Uterus (tissue), 4 donors: Measurements from ENCODE around the gene PRM2. TPM values are rescaled to one million over a fixed set of nuclear protein-coding genes. Genes with fewer than 3 reads are reported as not detected.
A peak's percentile ranks its signal among the peaks of the same experiment; 100 is the strongest.
"Not testable (repeated sequence)": the region's sequence is repeated elsewhere in the genome, so short reads cannot be mapped to it uniquely, and the experiment has no call there.

Experiments
- DNase-seq, 2 donors: peaks; one replicate each; pipeline ENCODE4 v3.0.0-alpha.2; 2019 to 2020
- H3K27ac ChIP-seq, 2 donors: fragments of 200-600 bp; sonication (generic); 1 replicate in 1 of 2; 2 replicates in 1 of 2; pipeline ENCODE4 v1.5.1; 2016 to 2018
- H3K27me3 ChIP-seq, 2 donors: fragments of 200-600 bp; sonication (generic); one replicate each; pipeline ENCODE4 v1.5.1; 2018 to 2019; ENCODE audit warnings: control low read depth in 1 of 2
- H3K36me3 ChIP-seq, 2 donors: fragments of 200-600 bp; sonication (generic); one replicate each; pipeline ENCODE4 v1.5.1; 2019; ENCODE audit warnings: control low read depth in 1 of 2
- H3K4me1 ChIP-seq, 2 donors: fragments of 200-600 bp; sonication (generic); one replicate each; pipeline ENCODE4 v1.5.1; 2018 to 2019; ENCODE audit warnings: control low read depth in 1 of 2
- H3K4me3 ChIP-seq, 2 donors: fragments of 200-600 bp; sonication (generic); 1 replicate in 1 of 2; 2 replicates in 1 of 2; pipeline ENCODE4 v1.5.1; 2018 to 2019; ENCODE audit warnings: mild to moderate bottlenecking in 1 of 2
- H3K9me3 ChIP-seq, 2 donors: fragments of 200-600 bp; sonication (generic); one replicate each; pipeline ENCODE4 v1.5.1; 2019; ENCODE audit warnings: control low read depth in 1 of 2
- POLR2A ChIP-seq, 2 donors: fragments of 450-650 bp; IDR thresholded peaks; one replicate each; pipeline ENCODE4 v1.6.1; 2016; ENCODE audit warnings: antibody characterized with exemption in 2 of 2, mild to moderate bottlenecking in 1 of 2, moderate library complexity in 1 of 2
- intact Hi-C: fragments of 100-400 bp; cut with DNase I; formaldehyde crosslinking; loops from one replicate; pipeline ENCODE4 v1.15.1; 2023; ENCODE audit warnings: low total_unique reads
- total RNA-seq, 4 donors: library from RNA; depleted of rRNA in 3 of 4; stranded (reverse); fragments of >200 nt in 3 of 4; gene quantifications; one replicate each; pipeline versions ENCODE4 v1.1.0 to v1.2.4, GENCODE V29; 2014 to 2023
- TF ChIP-seq, protein P1 (sequence below), 4 experiments: fragments of 200-600 bp in 2 of 4; fragments of 450-650 bp in 2 of 4; sonication (generic) in 2 of 4; IDR thresholded peaks; one replicate each; pipeline ENCODE4 v1.5.1; 2016 to 2019; ENCODE audit warnings: antibody characterized with exemption in 4 of 4, mild to moderate bottlenecking in 2 of 4, moderate library complexity in 1 of 4
- donor health status: DM: yes; HTN: yes; CAD: no.

Gene PRM2
- total RNA-seq, 4 donors from 2014 or later, result not detected

DNA sequence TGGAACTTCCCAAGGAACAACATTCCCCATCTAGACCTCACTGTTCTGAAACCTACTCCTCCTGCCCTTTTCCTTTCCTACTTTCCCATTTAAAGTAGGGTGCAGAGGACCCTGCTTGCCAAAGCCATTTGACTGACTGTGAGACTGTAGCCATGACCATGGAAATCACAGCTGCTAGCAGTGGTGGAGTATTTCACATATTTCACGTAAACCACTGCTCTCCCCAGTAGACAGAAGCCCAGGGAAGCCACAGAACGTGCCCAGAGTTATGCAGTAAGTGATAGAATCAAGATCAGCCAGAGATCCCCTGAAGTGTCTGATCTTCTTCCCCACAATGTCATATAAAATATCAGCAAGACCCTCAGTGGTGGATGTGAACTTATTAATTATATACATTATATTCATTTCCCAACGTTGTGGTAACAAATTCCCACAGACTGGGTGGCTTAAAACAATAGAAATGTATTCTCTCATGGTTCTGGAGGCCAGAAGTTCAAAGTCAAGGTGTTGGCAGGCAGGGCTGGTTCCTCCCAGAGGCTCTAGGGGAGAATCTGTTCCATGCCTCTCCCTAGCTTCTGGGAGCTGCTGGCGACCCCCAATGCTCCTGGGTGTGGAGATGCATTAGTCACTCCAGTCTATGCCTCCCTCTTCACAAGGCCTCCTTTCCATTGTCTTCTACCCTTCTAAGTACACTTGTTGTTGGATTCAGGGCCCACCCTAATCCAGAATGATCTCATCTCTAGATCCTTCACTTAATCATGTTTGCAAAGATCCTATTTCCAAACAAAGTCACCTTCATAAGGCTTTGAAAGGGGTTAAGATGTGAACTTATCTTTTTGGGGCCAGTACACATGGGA is 25.6 kb upstream of the PRM2 start:
- no peak overlapping the region for H3K27ac ChIP-seq
- no peak for DNase-seq
- intact Hi-C loops, result no loop called here

DNA sequence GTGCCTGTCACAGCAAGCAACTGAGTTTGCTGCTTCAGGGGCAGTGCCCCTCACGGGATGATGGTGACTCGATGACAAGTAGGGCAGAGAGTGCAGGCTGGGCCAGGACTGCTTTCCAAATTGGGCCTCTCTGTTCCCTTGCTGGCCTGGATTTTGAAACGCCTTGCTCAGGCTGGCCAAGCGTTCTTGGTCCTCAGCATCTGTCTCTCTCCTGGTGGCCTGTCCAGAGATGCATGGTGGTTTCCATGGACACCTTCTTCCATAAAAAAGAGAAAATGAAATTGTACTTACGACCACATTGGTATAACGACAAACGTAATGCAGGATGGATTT is 24.2 kb upstream of the PRM2 start:
- intact Hi-C loops, result no loop called here
- H3K4me3 ChIP-seq, result no peak overlapping the region
- peaks cover 0 to 9% of the 10 kb centered on the region in 2 donors for H3K4me1 ChIP-seq
- no peak overlapping the region for H3K27ac ChIP-seq
- no peaks in the 10 kb centered on the region for H3K9me3 ChIP-seq
- TF ChIP-seq, protein P1, sequence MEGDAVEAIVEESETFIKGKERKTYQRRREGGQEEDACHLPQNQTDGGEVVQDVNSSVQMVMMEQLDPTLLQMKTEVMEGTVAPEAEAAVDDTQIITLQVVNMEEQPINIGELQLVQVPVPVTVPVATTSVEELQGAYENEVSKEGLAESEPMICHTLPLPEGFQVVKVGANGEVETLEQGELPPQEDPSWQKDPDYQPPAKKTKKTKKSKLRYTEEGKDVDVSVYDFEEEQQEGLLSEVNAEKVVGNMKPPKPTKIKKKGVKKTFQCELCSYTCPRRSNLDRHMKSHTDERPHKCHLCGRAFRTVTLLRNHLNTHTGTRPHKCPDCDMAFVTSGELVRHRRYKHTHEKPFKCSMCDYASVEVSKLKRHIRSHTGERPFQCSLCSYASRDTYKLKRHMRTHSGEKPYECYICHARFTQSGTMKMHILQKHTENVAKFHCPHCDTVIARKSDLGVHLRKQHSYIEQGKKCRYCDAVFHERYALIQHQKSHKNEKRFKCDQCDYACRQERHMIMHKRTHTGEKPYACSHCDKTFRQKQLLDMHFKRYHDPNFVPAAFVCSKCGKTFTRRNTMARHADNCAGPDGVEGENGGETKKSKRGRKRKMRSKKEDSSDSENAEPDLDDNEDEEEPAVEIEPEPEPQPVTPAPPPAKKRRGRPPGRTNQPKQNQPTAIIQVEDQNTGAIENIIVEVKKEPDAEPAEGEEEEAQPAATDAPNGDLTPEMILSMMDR (IDR thresholded peaks at IDR 0.05), result no peak
- no peak for TF ChIP-seq POLR2A (IDR thresholded peaks at IDR 0.05)
- no peaks in the 10 kb centered on the region for H3K36me3 ChIP-seq
- DNase-seq, result no peak
- no peaks in the 10 kb centered on the region for H3K27me3 ChIP-seq

More for the DNA sequence above, 25.6 kb upstream of the PRM2 start:
- H3K27me3 ChIP-seq, result no peaks in the 10 kb centered on the region
- no peaks in the 10 kb centered on the region for H3K36me3 ChIP-seq
- no peak for TF ChIP-seq POLR2A (IDR thresholded peaks at IDR 0.05)
- TF ChIP-seq, protein P1 (IDR thresholded peaks at IDR 0.05), result no peak
- H3K4me3 ChIP-seq, result no peak overlapping the region
- no peaks in the 10 kb centered on the region for H3K9me3 ChIP-seq
- peaks cover 0 to 9% of the 10 kb centered on the region in 2 donors for H3K4me1 ChIP-seq

DNA sequence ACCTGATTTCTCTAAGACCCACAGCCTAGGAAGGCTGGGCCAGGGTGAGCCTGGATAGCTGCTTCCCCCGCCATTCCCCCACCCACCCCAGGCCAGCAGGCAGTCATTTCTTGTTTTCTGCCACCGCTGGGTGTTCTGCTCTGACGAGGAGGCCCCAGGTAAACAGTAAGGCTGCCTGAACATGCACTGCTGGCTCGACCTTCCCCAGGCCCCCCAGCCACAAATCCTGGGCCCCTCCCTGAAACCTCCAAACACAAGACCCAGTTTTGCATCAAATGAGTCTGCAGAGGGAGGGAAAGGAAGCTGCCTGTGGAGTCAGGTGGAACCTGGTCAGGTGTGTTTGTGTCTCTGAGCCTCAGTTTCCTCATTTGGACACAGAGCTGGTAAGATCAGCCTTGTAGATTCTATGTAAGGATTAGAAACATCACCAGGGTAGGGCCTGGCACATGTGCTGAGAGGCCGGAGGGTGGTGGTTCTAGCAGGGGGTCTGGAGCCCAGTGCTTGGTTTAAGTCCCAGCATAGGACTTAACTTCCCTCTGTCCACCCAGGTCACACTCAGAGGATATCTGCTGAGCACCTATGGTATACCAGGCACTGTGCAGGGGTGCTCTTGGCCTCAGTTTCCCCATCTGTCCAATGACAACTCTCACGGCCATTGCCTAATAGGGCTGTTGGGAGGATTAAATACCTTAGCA is 23.7 kb upstream of the PRM2 start:
- H3K27ac ChIP-seq, result no peak overlapping the region
- TF ChIP-seq POLR2A (IDR thresholded peaks at IDR 0.05), result no peak
- TF ChIP-seq, protein P1 (IDR thresholded peaks at IDR 0.05), result no peak
- intact Hi-C loops, result no loop called here
- peaks cover 0 to 9% of the 10 kb centered on the region in 2 donors for H3K4me1 ChIP-seq
- H3K36me3 ChIP-seq, result no peaks in the 10 kb centered on the region
- no peak overlapping the region for H3K4me3 ChIP-seq
- no peaks in the 10 kb centered on the region for H3K27me3 ChIP-seq
- no peak for DNase-seq
- H3K9me3 ChIP-seq, result no peaks in the 10 kb centered on the region

DNA sequence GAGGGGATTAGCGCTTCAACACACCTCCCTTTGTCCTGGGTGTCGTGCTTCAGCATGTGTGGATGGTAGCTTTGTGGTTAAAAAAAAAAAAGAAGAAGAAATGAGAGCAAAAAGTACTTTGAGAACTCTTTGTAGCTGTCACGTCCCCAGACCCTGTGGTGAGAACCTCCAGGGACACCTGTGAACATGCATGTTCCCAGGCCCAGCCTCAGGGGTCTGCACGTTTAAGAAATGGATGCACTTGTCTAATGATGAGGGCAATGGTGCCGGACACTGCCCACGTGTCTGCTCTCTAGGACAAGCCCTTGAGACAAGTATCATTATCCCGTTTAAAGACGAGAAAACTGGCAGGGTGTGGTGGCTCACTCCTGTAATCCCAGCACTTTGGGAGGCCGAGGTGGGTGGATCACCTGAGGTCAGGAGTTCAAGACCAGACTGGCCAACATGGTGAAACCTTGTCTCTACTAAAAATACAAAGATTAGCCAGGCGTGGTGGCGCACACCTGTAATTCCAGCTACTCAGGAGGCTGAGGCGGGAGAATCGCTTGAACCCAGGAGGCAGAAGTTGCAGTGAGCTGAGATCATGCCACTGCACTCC is 22.8 kb upstream of the PRM2 start:
- H3K27ac ChIP-seq, H3K36me3 ChIP-seq, H3K27me3 ChIP-seq, DNase-seq, intact Hi-C loops, H3K4me3 ChIP-seq, H3K9me3 ChIP-seq, H3K4me1 ChIP-seq: not testable (repeated sequence)

DNA sequence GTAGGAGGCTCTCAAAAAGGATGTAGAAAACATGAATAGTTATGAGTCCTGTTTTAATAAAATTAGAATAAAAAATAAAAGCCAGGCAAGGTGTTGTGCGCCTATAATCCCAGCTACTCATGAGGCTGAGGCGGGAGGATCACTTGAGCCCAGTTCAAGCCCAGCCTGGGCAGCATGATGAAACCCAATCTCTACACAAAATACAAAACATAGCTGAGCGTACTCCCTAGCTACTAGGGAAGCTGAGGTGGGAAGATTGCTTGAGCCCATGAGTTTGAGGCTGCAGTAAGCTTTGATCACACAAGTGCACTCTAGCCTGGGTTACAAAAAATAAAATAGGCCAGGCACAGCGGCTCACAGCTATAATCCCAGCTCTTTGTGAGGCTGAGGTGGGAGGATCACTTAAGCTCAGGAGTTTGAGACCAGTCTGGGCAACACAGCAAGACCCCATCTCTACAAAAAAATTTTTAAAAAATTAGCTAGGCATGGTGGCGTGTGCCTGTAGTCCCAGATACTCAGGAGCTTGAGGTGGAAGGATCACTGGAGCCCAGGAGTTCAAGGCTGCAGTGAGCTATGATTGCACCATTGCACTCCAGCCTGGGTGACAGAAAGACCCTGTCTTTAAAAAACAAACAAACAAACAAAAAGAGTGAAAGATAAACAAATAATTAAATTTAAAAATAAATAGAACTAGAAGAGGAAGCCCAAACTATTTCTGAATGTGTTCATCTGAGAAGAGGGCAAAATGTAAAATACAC is 22.0 kb upstream of the PRM2 start:
- TF ChIP-seq POLR2A (IDR thresholded peaks at IDR 0.05), result no peak
- TF ChIP-seq, protein P1 (IDR thresholded peaks at IDR 0.05), result no peak
- DNase-seq, result no peak
- Histone ChIP-seq H3K4me1 (peaks cover 0 to 9% of the 10 kb centered on the region in 2 donors), H3K27ac (peak overlapping the region; percentile 48 to 59), H3K36me3 (no peaks in the 10 kb centered on the region), H3K9me3 (no peaks in the 10 kb centered on the region), H3K4me3 (no peak overlapping the region), H3K27me3 (no peaks in the 10 kb centered on the region)
- intact Hi-C loops, result no loop called here
